Motor neuron (in vitro differentiated cells): ENCODE results near the gene PPT1. TPM values are rescaled to one million over a fixed set of nuclear protein-coding genes. Genes with fewer than 3 reads are reported as not detected.
"Not testable (repeated sequence)": the region's sequence is repeated elsewhere in the genome, so short reads cannot be mapped to it uniquely, and the experiment has no call there.

Experiments
- ATAC-seq, 8 experiments: fragments of 200-7000 bp; cut with Tn5 transposase; replicated peaks in 6 of 8; 2 replicates each; pipeline ENCODE4 v1.8.0; 2021; ENCODE audit warnings: mild to moderate bottlenecking in 8 of 8, moderate library complexity in 8 of 8
- H3K27ac ChIP-seq, 2 donors: fragments of 250-450 bp; sonication (Bioruptor Pico); 2 replicates each; pipeline ENCODE4 v1.9.0; 2021; ENCODE audit warnings: antibody characterized with exemption in 2 of 2, mild to moderate bottlenecking in 2 of 2, moderate library complexity in 1 of 2
- H3K4me1 ChIP-seq, 2 donors: fragments of 250-450 bp; sonication (Bioruptor Pico); replicated peaks in 1 of 2; 2 replicates each; pipeline ENCODE4 v1.6.1; 2021; ENCODE audit warnings: antibody characterized with exemption in 2 of 2, mild to moderate bottlenecking in 2 of 2, moderate library complexity in 1 of 2
- H3K4me3 ChIP-seq, 5 donors: fragments of 250-450 bp; sonication (Bioruptor Pico); 2 replicates each; pipeline ENCODE4 v1.9.0; 2021; ENCODE audit warnings: antibody characterized with exemption in 5 of 5, mild to moderate bottlenecking in 5 of 5, moderate library complexity in 4 of 5
- WGBS, 10 experiments: fragments of 450-650 bp; shearing (Covaris generic); methylation state at CpG; one replicate each; pipeline ENCODE4 v1.0.0; 2022; 5-methylcytosine and 5-hydroxymethylcytosine counted together
- in situ Hi-C, 9 experiments: fragments of 400-800 bp; cut with MboI; loops; one replicate each; pipeline ENCODE4 v1.15.0; 2021; ENCODE audit warnings: low sequenced_read_pairs in 9 of 9, low pct_unique_long_range_greater_than_20kb in 2 of 9; ENCODE audit not compliant: unreplicated experiment in 9 of 9
- total RNA-seq, 8 experiments: library from RNA; unstranded; fragments of 300-600 nt; gene quantifications; 2 replicates each; pipeline versions ENCODE4 v1.2.3 to v1.2.4, GENCODE V29; 2022

The PPT1 gene
- total RNA-seq, 8 experiments from 2014 or later, result 46.3 to 106 (median 65.8) TPM

- in situ Hi-C loops, result no loop called here
- Histone ChIP-seq H3K27ac (no peak overlapping the region), H3K4me1 (no peaks in the 10 kb centered on the region), H3K4me3 (no peak overlapping the region)
- ATAC-seq, result no peak
Observed at GRCh38 chr1:40110389-40110788, 13.3 kb upstream of the PPT1 start.

DNA sequence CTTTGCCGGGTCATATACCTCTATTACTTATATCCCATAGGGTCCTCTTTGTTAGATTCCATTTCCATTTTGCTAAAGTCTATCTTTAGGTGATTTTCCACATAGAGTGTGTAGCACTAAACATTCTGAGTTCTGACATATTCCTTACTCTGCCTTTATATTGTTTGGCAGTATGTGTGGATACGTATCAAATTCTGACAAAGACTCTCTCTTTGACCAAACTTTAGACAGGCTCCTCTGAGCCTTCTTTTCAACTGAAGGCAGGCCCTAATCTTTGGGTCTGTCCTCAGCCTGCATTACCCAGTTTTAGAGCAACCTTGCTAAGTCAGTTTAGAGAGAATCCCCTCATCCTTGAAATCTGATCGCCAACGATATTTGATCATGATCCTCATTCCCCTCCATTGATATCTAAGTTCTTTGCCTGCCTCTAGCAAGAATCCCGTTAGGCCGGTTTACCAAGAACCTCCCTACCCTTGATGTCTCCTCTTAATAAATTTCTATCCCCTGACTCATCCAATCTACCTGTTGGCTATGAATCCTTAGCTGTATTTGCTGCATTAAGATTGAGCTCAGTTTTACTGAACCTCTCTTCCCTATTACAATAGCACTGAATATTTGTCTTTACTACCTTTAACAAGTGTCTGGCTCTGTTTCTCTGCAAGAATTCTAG lies 10.4 kb upstream of the PPT1 start:
- Histone ChIP-seq H3K4me1 (no peaks in the 10 kb centered on the region), H3K27ac (no peak overlapping the region), H3K4me3 (no peak overlapping the region)
- 40 to 100% (median 82%) methylated on average over 1 to 6 of the region's 6 CpGs for WGBS, 10 experiments
- in situ Hi-C loops, result no loop called here
- ATAC-seq, result no peak

GRCh38 chr1:40105028-40105427 lies 8.0 kb upstream of the PPT1 start:
- Histone ChIP-seq H3K4me3 (no peak overlapping the region), H3K4me1 (no peaks in the 10 kb centered on the region), H3K27ac (no peak overlapping the region)
- no peak for ATAC-seq
- WGBS, 10 experiments, result 0 to 100% (median 82%) methylated on average over 1 of the region's 1 CpG; no CpG with 5 or more reads in 1 of the 10 experiments
- in situ Hi-C loops, result no loop called here

DNA sequence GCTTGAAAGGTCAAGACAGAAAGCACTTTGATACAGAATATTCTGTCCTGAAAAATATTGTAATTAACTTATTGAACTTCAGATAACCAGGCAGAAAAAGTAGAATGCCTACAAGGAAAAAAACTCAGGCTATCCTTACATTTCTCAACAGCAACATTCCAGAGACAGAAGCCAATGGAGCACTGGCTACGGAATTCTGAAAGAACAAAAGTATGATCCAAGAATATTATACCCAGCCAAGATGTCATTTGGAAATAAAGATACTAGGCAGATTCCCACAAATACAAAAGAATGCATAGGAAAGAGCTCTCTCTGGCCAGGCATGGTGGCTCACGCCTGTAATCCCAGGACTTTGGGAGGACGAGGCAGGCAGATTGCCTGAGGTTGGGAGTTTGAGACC lies 5.8 kb upstream of the PPT1 start:
- ATAC-seq, result no peak
- no peaks in the 10 kb centered on the region for H3K4me1 ChIP-seq
- no peak overlapping the region for H3K4me3 ChIP-seq
- H3K27ac ChIP-seq, result no peak overlapping the region
- WGBS, 10 experiments, result 40 to 92% (median 70%) methylated on average over 1 to 3 of the region's 3 CpGs; no CpG with 5 or more reads in 1 of the 10 experiments
- in situ Hi-C loops, result no loop called here

- in situ Hi-C loops, result no loop called here
- 0 to 89% (median 72%) methylated on average over 1 of the region's 1 CpG; no CpG with 5 or more reads in 2 of the 10 experiments for WGBS, 10 experiments
- Histone ChIP-seq H3K4me3 (no peak overlapping the region), H3K4me1 (peaks cover 4 to 5% of the 10 kb centered on the region in 2 donors), H3K27ac (no peak overlapping the region)
- no peak for ATAC-seq
Observed at GRCh38 chr1:40102038-40102437, 5.0 kb upstream of the PPT1 start.

DNA sequence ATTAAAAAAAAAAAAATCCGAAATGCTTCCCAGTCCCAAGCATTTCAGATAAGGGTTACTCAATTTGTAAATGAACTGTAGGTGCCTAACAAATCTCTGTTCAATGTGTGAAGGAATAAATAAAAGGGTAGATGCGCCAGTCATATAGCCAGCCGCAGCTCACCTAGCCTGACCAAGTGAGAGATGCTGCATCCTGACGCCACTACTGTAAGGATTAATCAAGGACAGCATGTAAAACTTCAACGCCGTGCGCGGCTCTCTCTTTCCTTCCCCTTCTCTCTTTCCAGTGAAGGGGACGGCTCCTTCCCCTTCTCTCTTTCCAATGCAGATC lies 441 bp downstream of the PPT1 start:
- Histone ChIP-seq H3K4me1 (peaks cover 10 to 11% of the 10 kb centered on the region in 2 donors), H3K4me3 (peak overlapping the region; percentile 52 to 73 (median 69)), H3K27ac (peak overlapping the region; percentile 60 to 75)
- in situ Hi-C loops, result loop anchor here in 1 of 9 experiments (25.0 kb wide), 1 partner anchor 241 kb away; no protein-coding TSS in a partner anchor
- WGBS, 10 experiments, result 0 to 40% (median 11%) methylated on average over 1 to 9 of the region's 9 CpGs; no CpG with 5 or more reads in 1 of the 10 experiments
- peak; percentile 24 to 41 (median 32) for ATAC-seq

DNA sequence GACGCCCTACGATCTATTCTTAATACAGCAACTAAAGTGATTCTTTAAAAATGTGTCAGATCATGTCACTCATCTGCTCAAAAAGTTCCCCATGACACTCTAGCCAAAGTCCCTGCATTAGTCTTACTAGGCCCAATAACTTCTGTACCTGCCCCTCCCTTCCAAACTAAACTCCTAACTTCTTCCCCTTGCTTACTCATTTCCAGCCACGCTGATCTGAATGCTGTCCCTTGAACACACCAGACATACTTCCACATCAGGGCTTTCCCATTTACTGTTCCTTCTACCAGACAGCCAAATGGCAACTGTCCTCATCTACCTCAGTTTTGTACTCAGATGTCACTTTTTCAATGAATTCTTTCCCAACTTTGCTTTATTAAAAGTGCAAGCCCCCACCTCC lies 1.2 kb downstream of the PPT1 start:
- no peak overlapping the region for H3K4me3 ChIP-seq
- in situ Hi-C loops, result loop anchor here in 1 of 9 experiments (25.0 kb wide), 1 partner anchor 241 kb away; no protein-coding TSS in a partner anchor
- WGBS, 10 experiments, result 87 to 100% (median 100%) methylated on average over 2 to 3 of the region's 3 CpGs; no CpG with 5 or more reads in 1 of the 10 experiments
- H3K4me1 ChIP-seq, result peaks cover 10 to 11% of the 10 kb centered on the region in 2 donors
- no peak for ATAC-seq
- no peak overlapping the region for H3K27ac ChIP-seq

GRCh38 chr1:40094466-40095110 lies 2.5 kb downstream of the PPT1 start:
- no peak overlapping the region for H3K4me3 ChIP-seq
- no peak for ATAC-seq
- peaks cover 10 to 11% of the 10 kb centered on the region in 2 donors for H3K4me1 ChIP-seq
- in situ Hi-C loops, result loop anchor here in 1 of 9 experiments (25.0 kb wide), 1 partner anchor 243 kb away; no protein-coding TSS in a partner anchor
- WGBS, 10 experiments, result 50 to 100% (median 72%) methylated on average over 1 to 4 of the region's 4 CpGs; no CpG with 5 or more reads in 1 of the 10 experiments
- no peak overlapping the region for H3K27ac ChIP-seq

GRCh38 chr1:40092706-40093639 lies 4.1 kb downstream of the PPT1 start:
- Histone ChIP-seq H3K4me3 (no peak overlapping the region), H3K4me1 (peaks cover 10 to 11% of the 10 kb centered on the region in 2 donors), H3K27ac (no peak overlapping the region)
- in situ Hi-C loops, result loop anchor here in 1 of 9 experiments (25.0 kb wide), 1 partner anchor 244 kb away; no protein-coding TSS in a partner anchor
- ATAC-seq, result no peak
- WGBS, 10 experiments, result 34 to 100% (median 77%) methylated on average over 3 to 6 of the region's 6 CpGs

GRCh38 chr1:40092241-40092640 lies 4.8 kb downstream of the PPT1 start:
- ATAC-seq, result no peak
- Histone ChIP-seq H3K27ac (no peak overlapping the region), H3K4me3 (no peak overlapping the region), H3K4me1 (peaks cover 5 to 7% of the 10 kb centered on the region in 2 donors)
- 80 to 100% (median 88%) methylated on average over 1 to 2 of the region's 2 CpGs; no CpG with 5 or more reads in 1 of the 10 experiments for WGBS, 10 experiments
- in situ Hi-C loops, result loop anchor here in 1 of 9 experiments (25.0 kb wide), 1 partner anchor 245 kb away; no protein-coding TSS in a partner anchor

- Histone ChIP-seq H3K4me3 (no peak overlapping the region), H3K27ac (no peak overlapping the region), H3K4me1 (no peaks in the 10 kb centered on the region)
- in situ Hi-C loops, result loop anchor here in 1 of 9 experiments (25.0 kb wide), 1 partner anchor 246 kb away; no protein-coding TSS in a partner anchor
- no peak for ATAC-seq
- WGBS, 10 experiments, result 58 to 100% (median 93%) methylated on average over 1 to 5 of the region's 5 CpGs
Observed at GRCh38 chr1:40090652-40091355, 6.2 kb downstream of the PPT1 start.

DNA sequence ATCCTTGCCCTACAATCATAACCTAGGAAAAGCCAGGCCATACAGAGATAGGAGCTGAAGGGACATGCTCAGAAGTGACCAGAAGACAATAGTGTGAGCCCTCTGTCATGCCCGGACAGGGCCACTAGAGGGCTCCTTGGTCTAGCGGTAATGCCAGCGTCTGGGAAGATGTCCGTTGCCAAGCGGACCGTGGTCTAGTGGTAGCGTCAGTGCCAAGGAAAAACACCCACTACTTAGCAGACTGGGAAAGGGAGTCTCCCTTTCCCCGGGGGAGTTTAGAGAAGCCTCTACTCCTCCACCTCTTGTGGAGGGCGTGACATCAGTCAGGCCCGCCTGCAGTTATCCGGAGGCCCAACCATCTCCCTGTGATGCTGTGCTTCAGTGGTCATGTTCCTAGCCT lies 12.3 kb downstream of the PPT1 start:
- ATAC-seq, H3K4me3 ChIP-seq, H3K4me1 ChIP-seq, H3K27ac ChIP-seq: not testable (repeated sequence)
- 0 to 37% (median 7%) methylated on average over 1 to 8 of the region's 11 CpGs; no CpG with 5 or more reads in 6 of the 10 experiments for WGBS, 10 experiments
- in situ Hi-C loops, result loop anchor here in 1 of 9 experiments (25.0 kb wide), 1 partner anchor 253 kb away; no protein-coding TSS in a partner anchor
